ENCODE results near the gene TOM1.

Gene TOM1

GRCh38 chr22:35349704-35350538, 50.2 kb downstream of the TOM1 start:
- peak overlapping the region in 1 of 2 donors; percentile 75 for H3K27ac ChIP-seq
- no peak for DNase-seq (ENCODE audit: low spot score)
- no peak overlapping the region for H3K4me3 ChIP-seq
- no peak for TF ChIP-seq CTCF (IDR thresholded peaks at IDR 0.05)

- H3K4me3 ChIP-seq, result peak overlapping the region; percentile 68
- DNase-seq (ENCODE audit: low spot score), result peak; percentile 95
- peak; percentile 78 for TF ChIP-seq CTCF (IDR thresholded peaks at IDR 0.05)
- H3K27ac ChIP-seq, result peak overlapping the region; percentile 34 to 75
Observed at GRCh38 chr22:35350539-35351503, 51.1 kb downstream of the TOM1 start.

- Histone ChIP-seq H3K4me3 (peak overlapping the region; percentile 54), H3K27ac (peak overlapping the region; percentile 18 to 85)
- peak; percentile 87 for DNase-seq (ENCODE audit: low spot score)
- no peak for TF ChIP-seq CTCF (IDR thresholded peaks at IDR 0.05)
Observed at GRCh38 chr22:35352214-35353111, 52.8 kb downstream of the TOM1 start.

GRCh38 chr22:35353318-35353717, 53.6 kb downstream of the TOM1 start:
- no peak for DNase-seq (ENCODE audit: low spot score)
- no peak for TF ChIP-seq CTCF (IDR thresholded peaks at IDR 0.05)
- Histone ChIP-seq H3K27ac (peak overlapping the region in 1 of 2 donors; percentile 85), H3K4me3 (no peak overlapping the region)

GRCh38 chr22:35354068-35354467, 54.4 kb downstream of the TOM1 start:
- no peak for DNase-seq (ENCODE audit: low spot score)
- no peak for TF ChIP-seq CTCF (IDR thresholded peaks at IDR 0.05)
- H3K4me3 ChIP-seq, result no peak overlapping the region
- H3K27ac ChIP-seq, result peak overlapping the region in 1 of 2 donors; percentile 54

- H3K4me3 ChIP-seq, result no peak overlapping the region
Observed at GRCh38 chr22:35357883-35358621, 58.4 kb downstream of the TOM1 start.

More at GRCh38 chr22:35357883-35358621, 58.4 kb downstream of the TOM1 start:
- DNase-seq (ENCODE audit: low spot score), result no peak
- TF ChIP-seq CTCF (IDR thresholded peaks at IDR 0.05), result no peak
- no peak overlapping the region for H3K27ac ChIP-seq

Data from coronary artery (tissue), 2 donors.